Muscle of back (tissue), 11 donors: ENCODE data around the gene RPL27. TPM values are rescaled to one million over a fixed set of nuclear protein-coding genes. Genes with fewer than 3 reads are reported as not detected.

Experiments
- DNase-seq, 3 donors: peaks; one replicate each; pipeline versions ENCODE4 v3.0.0 to v3.0.0-alpha.2; 2013
- polyA plus RNA-seq, 10 donors: library from polyadenylated mRNA; unstranded; fragments of 120-200 nt; gene quantifications; one replicate each; pipeline ENCODE4 v1.2.1, GENCODE V29; 2013; ENCODE audit not compliant: insufficient read length in 10 of 10

The RPL27 gene
- polyA plus RNA-seq, 10 donors, result 2,057 to 2,736 (median 2,428) TPM

- DNase-seq, result no peak
Measured at GRCh38 chr17:43018008-43018853, 20.0 kb downstream of the RPL27 start.

- DNase-seq, result no peak
Measured at GRCh38 chr17:43018932-43019331, 20.7 kb downstream of the RPL27 start.

- DNase-seq, result no peak
Measured at GRCh38 chr17:43019418-43019817, 21.2 kb downstream of the RPL27 start.

- DNase-seq, result peak in 2 of 3 donors; percentile 28 to 71
Measured at GRCh38 chr17:43020030-43020621, 21.9 kb downstream of the RPL27 start.

GRCh38 chr17:43020789-43021740 lies 22.8 kb downstream of the RPL27 start:
- peak; percentile 62 to 89 (median 73) for DNase-seq

GRCh38 chr17:43021741-43022512 lies 23.7 kb downstream of the RPL27 start, which contains the start of gene VAT1:
Gene VAT1, minus strand, starts transcription at chr17:43022385. Its CDS starts 63 bp downstream, at chr17:43022322.
- peak; percentile 75 to 96 (median 91) for DNase-seq

GRCh38 chr17:43024407-43025289 lies 26.4 kb downstream of the RPL27 start, which contains the start of gene RND2:
Gene RND2, plus strand, starts transcription at chr17:43025231. Its CDS starts 117 bp downstream, at chr17:43025348.
- peak; percentile 93 to 97 (median 93) for DNase-seq

GRCh38 chr17:43025290-43025657 lies 27.1 kb downstream of the RPL27 start:
- DNase-seq, result no peak

GRCh38 chr17:43025766-43026537 lies 27.7 kb downstream of the RPL27 start:
- no peak for DNase-seq

- DNase-seq, result no peak
Measured at GRCh38 chr17:43026595-43026994, 28.4 kb downstream of the RPL27 start.

GRCh38 chr17:43027091-43028032 lies 29.1 kb downstream of the RPL27 start:
- no peak for DNase-seq

- no peak for DNase-seq
Measured at GRCh38 chr17:43028221-43028861, 30.1 kb downstream of the RPL27 start.

GRCh38 chr17:43030137-43030767 lies 32.0 kb downstream of the RPL27 start:
- DNase-seq, result no peak

- DNase-seq, result no peak
Measured at GRCh38 chr17:43031666-43032065, 33.4 kb downstream of the RPL27 start.

GRCh38 chr17:43033948-43034881 lies 36.0 kb downstream of the RPL27 start:
- DNase-seq, result no peak

- no peak for DNase-seq
Measured at GRCh38 chr17:43034894-43035293, 36.7 kb downstream of the RPL27 start.
